Natural killer cell (primary cell): ENCODE measurements around the gene LRRC61. TPM values are rescaled to one million over a fixed set of nuclear protein-coding genes. Genes with fewer than 3 reads are reported as not detected.

Experiments used
- ATAC-seq, 3 donors: fragments of 150-1000 bp in 2 of 3; fragments of 200-7000 bp in 1 of 3; cut with Tn5 transposase; 1 replicate in 1 of 3; 2 replicates in 2 of 3; pipeline ENCODE4 v1.10.0; 2021; ENCODE audit warnings: mild to moderate bottlenecking in 2 of 3, moderate library complexity in 2 of 3
- DNase-seq, 2 donors: peaks; one replicate each; pipeline versions ENCODE4 v3.0.0 to v3.0.0-alpha.2; 2013 to 2021; ENCODE audit warnings: mixed read lengths in 1 of 2
- H3K27ac ChIP-seq: one replicate; pipeline ENCODE4 v1.5.1; 2013; ENCODE audit warnings: mild to moderate bottlenecking, low read length
- H3K27me3 ChIP-seq: one replicate; pipeline ENCODE4 v1.6.1; 2013; ENCODE audit warnings: low read length; ENCODE audit not compliant: control insufficient read depth, insufficient read depth
- H3K36me3 ChIP-seq: one replicate; pipeline ENCODE4 v1.6.1; 2013; ENCODE audit warnings: low read length; ENCODE audit not compliant: control insufficient read depth, insufficient read depth
- H3K4me1 ChIP-seq: one replicate; pipeline ENCODE4 v1.6.1; 2013; ENCODE audit warnings: low read length; ENCODE audit not compliant: control insufficient read depth, insufficient read depth
- H3K4me3 ChIP-seq: one replicate; pipeline ENCODE4 v1.5.1; 2013; ENCODE audit warnings: low read length
- H3K9me3 ChIP-seq: one replicate; pipeline ENCODE4 v1.6.1; 2013; ENCODE audit warnings: low read length; ENCODE audit not compliant: control insufficient read depth, insufficient read depth
- H3K27ac Mint-ChIP-seq, 2 donors: one replicate each; pipeline ENCODE4 v1.8.0; 2022; ENCODE audit warnings: mild to moderate bottlenecking in 2 of 2, mixed read lengths in 2 of 2, moderate library complexity in 1 of 2
- H3K27me3 Mint-ChIP-seq, 2 donors: one replicate each; pipeline ENCODE4 v1.8.0; 2022; ENCODE audit warnings: low read depth in 2 of 2, mixed read lengths in 2 of 2
- H3K36me3 Mint-ChIP-seq: one replicate; pipeline ENCODE4 v1.8.0; 2022; ENCODE audit warnings: mixed read lengths
- H3K4me1 Mint-ChIP-seq, 2 donors: one replicate each; pipeline ENCODE4 v1.8.0; 2022; ENCODE audit warnings: mixed read lengths in 2 of 2
- H3K4me3 Mint-ChIP-seq: one replicate; pipeline ENCODE4 v1.8.0; 2022; ENCODE audit warnings: mild to moderate bottlenecking, moderate library complexity, mixed read lengths
- H3K9me3 Mint-ChIP-seq, 2 donors: one replicate each; pipeline ENCODE4 v1.8.0; 2022; ENCODE audit warnings: mixed read lengths in 2 of 2
- CTCF ChIP-seq: fragments of 200-600 bp; IDR thresholded peaks from one replicate; pipeline ENCODE4 v1.8.0; 2022; ENCODE audit warnings: antibody characterized with exemption
- WGBS: methylation state at CpG from one replicate; pipeline ENCODE4 v1.1.7; 2013; ENCODE audit warnings: missing lambda C conversion rate; ENCODE audit not compliant: insufficient coverage; 5-methylcytosine and 5-hydroxymethylcytosine counted together
- intact Hi-C: fragments of 100-400 bp; cut with micrococcal nuclease; formaldehyde crosslinking; loops from one replicate; pipeline ENCODE4 v1.14.2; 2022
- total RNA-seq, 4 donors: library from RNA; stranded (reverse); fragments of 120-200 nt in 1 of 4; gene quantifications; one replicate each; pipeline versions ENCODE4 v1.2.3 to v1.2.4, GENCODE V29; 2013 to 2022

Gene LRRC61
- total RNA-seq, 3 donors from 2014 or later (not counting 1 experiment from before 2014, with no cell fraction given): 7.3 to 16.7 (median 13.7) TPM

- no peak for TF ChIP-seq CTCF
- ATAC-seq: no peak
- peak in 1 of 2 donors; percentile 28 for DNase-seq
Observed at GRCh38 chr7:150324373-150324961, 1.3 kb downstream of the LRRC61 start.

GRCh38 chr7:150325110-150325611 lies 2.0 kb downstream of the LRRC61 start:
- H3K9me3 Mint-ChIP-seq: no peaks in the 10 kb centered on the region
- Histone ChIP-seq H3K27me3 (no peaks in the 10 kb centered on the region), H3K4me3 (no peak overlapping the region), H3K36me3 (peaks cover 37% of the 10 kb centered on the region), H3K27ac (no peak overlapping the region), H3K4me1 (peaks cover 25% of the 10 kb centered on the region), H3K9me3 (no peaks in the 10 kb centered on the region)
- WGBS: 90% methylated on average over 10 of the region's 10 CpGs
- ATAC-seq: no peak
- H3K27me3 Mint-ChIP-seq: no peaks in the 10 kb centered on the region
- H3K27ac Mint-ChIP-seq: peak overlapping the region; percentile 84 to 94
- DNase-seq: no peak
- H3K4me1 Mint-ChIP-seq: peaks cover 30 to 34% of the 10 kb centered on the region in 2 donors
- intact Hi-C loops: no loop called here
- no peak for TF ChIP-seq CTCF
- peak overlapping the region; percentile 96 for H3K4me3 Mint-ChIP-seq
- H3K36me3 Mint-ChIP-seq: no peaks in the 10 kb centered on the region

More at GRCh38 chr7:150324373-150324961, 1.3 kb downstream of the LRRC61 start:
- Histone ChIP-seq H3K36me3 (peaks cover 31% of the 10 kb centered on the region), H3K27me3 (no peaks in the 10 kb centered on the region), H3K4me3 (no peak overlapping the region), H3K4me1 (peaks cover 25% of the 10 kb centered on the region), H3K27ac (no peak overlapping the region), H3K9me3 (no peaks in the 10 kb centered on the region)
- Mint-ChIP-seq H3K27ac (peak overlapping the region; percentile 84 to 94), H3K36me3 (no peaks in the 10 kb centered on the region), H3K4me3 (peak overlapping the region; percentile 96), H3K27me3 (no peaks in the 10 kb centered on the region), H3K4me1 (peaks cover 30 to 34% of the 10 kb centered on the region in 2 donors), H3K9me3 (no peaks in the 10 kb centered on the region)
- intact Hi-C loops: no loop called here
- WGBS: 96% methylated on average over 12 of the region's 12 CpGs

- Histone ChIP-seq H3K9me3 (no peaks in the 10 kb centered on the region), H3K4me1 (peaks cover 25% of the 10 kb centered on the region), H3K4me3 (no peak overlapping the region), H3K27me3 (no peaks in the 10 kb centered on the region), H3K36me3 (peaks cover 44% of the 10 kb centered on the region), H3K27ac (no peak overlapping the region)
- H3K9me3 Mint-ChIP-seq: no peaks in the 10 kb centered on the region
- H3K36me3 Mint-ChIP-seq: no peaks in the 10 kb centered on the region
- H3K27ac Mint-ChIP-seq: peak overlapping the region in 1 of 2 donors; percentile 15
- ATAC-seq: no peak
- intact Hi-C loops: no loop called here
- WGBS: 83% methylated on average over 6 of the region's 6 CpGs
- DNase-seq: no peak
- peaks cover 30 to 34% of the 10 kb centered on the region in 2 donors for H3K4me1 Mint-ChIP-seq
- H3K27me3 Mint-ChIP-seq: no peaks in the 10 kb centered on the region
- no peak for TF ChIP-seq CTCF
- H3K4me3 Mint-ChIP-seq: no peak overlapping the region
Observed at GRCh38 chr7:150325901-150326300, 2.7 kb downstream of the LRRC61 start.
